Measurements from ENCODE around the gene TRIM24.

TRIM24 gene

DNA sequence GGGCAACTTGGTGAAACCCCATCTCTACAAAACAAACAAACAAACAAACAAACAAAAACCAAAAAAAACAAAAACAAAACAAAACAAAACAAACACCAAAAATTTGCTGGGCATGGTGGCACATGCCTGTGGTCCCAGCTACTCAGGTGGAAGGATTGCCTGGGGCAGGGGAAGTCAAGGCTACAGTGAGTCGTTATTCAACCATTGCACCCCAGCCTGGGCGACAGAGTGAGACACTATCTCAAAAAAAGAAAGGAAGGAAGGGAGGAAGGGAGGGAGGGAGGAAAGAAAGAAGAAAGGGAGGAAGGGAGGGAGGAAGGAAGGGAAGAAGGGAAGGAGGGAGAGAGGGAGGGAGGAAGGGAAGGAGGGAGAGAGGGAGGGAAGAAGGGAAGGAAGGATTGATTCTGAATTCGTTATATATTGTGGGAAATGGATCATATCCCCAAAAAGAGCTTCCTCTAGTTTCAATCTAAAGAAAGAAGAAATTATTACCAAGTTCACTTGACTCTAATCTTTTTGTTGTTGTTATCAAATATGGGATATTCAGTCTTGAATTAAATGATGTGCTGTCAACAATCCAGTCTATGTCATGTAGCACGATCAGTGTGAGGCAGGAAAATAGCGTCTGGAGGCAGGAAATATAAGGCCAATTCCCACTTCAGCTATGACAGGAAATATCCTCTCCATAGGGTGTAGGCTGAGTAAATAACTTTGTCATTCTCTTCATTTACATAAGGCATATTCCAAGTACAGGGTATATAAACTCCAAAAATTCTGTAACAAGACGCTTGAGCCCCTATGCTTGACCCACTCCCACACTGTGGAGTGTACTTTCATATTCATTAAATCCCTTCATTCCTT is 26.2 kb upstream of the TRIM24 start:
- TF ChIP-seq POU2F2 (IDR thresholded peaks at IDR 0.05; ENCODE audit: low read depth, low read length) (no peak), POLR2A (IDR thresholded peaks at IDR 0.05; ENCODE audit: low read depth, low read length) (no peak), SPI1 (IDR thresholded peaks at IDR 0.05; ENCODE audit: low read depth, low read length) (no peak), TAF1 (IDR thresholded peaks at IDR 0.05; ENCODE audit: low read depth, low read length) (no peak), PAX5 (IDR thresholded peaks at IDR 0.05; ENCODE audit: insufficient read depth, low read length, severe bottlenecking) (no peak), POLR2AphosphoS5 (IDR thresholded peaks at IDR 0.05; ENCODE audit: low read depth, low read length) (no peak)
- FAIRE-seq (no peak), DNase-seq (ENCODE audit: insufficient read length, low spot score) (no peak)

DNA sequence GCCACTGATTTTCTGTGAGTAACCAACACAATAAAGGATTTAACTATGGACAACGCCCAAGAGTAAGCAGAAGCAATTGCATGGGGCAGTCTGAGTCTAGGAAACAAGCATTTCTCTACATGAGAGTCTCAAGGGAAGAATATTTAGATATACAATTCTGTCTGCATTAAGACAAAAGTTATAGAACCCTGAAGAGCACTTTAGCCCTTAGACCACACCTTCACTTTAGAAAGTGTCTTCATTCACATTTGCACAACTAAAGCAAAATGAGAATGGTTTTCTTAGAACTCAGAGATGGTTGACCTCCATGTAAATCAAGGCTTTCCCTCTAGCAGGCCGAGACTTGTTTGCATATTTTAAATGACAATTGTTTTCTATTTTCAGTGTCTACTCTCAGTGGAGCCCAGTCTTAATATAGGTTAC is 25.5 kb upstream of the TRIM24 start:
- FAIRE-seq = no peak
- no peak for TF ChIP-seq POLR2A (IDR thresholded peaks at IDR 0.05; ENCODE audit: low read depth, low read length)
- no peak for TF ChIP-seq SPI1 (IDR thresholded peaks at IDR 0.05; ENCODE audit: low read depth, low read length)
- TF ChIP-seq POU2F2 (IDR thresholded peaks at IDR 0.05; ENCODE audit: low read depth, low read length) = no peak
- DNase-seq (ENCODE audit: insufficient read length, low spot score) = no peak

DNA sequence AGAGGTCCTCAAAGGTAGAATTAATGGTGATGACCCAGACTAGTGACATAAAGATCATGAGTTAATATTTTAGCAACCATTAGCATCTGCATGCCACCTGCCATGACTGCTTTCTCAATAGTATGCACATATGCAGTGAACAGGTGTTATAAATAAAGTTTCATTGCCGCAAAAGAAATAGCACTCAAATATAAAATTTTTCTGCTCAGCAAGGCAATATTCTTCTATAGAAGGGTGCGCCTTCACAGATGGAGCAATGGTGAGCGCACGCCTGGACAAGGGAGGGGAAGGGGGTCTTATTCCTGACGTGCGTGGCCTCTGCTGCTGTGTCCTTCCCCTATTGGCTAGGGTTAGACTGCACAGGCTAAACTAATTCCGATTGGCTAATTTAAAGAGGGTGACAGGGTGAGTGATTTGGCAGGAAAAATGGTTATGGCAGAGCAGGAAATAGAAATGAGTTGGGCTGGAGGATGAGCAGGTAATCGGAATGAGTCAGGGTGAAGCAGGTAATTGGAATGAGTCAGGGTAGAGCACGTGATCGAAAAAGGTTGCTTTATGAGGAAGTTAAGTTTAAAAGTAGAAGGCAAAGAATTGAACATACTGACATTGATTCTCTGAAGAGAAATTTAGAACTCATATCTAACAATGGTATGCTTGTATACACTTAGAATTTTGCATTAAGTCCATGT is 24.7 kb upstream of the TRIM24 start:
- FAIRE-seq (no peak), DNase-seq (ENCODE audit: insufficient read length, low spot score) (no peak)
- TF ChIP-seq SPI1 (IDR thresholded peaks at IDR 0.05; ENCODE audit: low read depth, low read length) (no peak), POLR2A (IDR thresholded peaks at IDR 0.05; ENCODE audit: low read depth, low read length) (no peak), POU2F2 (IDR thresholded peaks at IDR 0.05; ENCODE audit: low read depth, low read length) (no peak), TAF1 (IDR thresholded peaks at IDR 0.05; ENCODE audit: low read depth, low read length) (no peak), PAX5 (IDR thresholded peaks at IDR 0.05; ENCODE audit: insufficient read depth, low read length, severe bottlenecking) (no peak), POLR2AphosphoS5 (IDR thresholded peaks at IDR 0.05; ENCODE audit: low read depth, low read length) (no peak)

DNA sequence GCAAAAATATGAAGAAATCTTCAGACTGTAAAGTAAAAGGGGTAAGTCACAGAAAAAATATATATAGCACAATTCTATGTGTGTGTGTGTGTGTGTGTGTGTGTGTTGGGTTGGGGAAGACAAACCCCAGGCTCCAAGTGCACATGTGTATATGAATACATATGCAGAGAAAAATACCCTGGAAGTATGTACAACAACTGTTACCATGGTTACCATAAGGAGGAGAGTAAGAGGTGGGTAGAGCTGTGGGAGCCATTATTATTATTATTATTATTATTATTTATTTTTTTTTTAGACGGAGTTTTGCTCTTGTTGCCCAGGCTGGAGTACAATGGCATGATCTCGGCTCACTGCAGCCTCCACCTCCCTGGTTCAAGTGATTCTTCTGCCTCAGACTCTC is 23.7 kb upstream of the TRIM24 start:
- FAIRE-seq (no peak), DNase-seq (ENCODE audit: insufficient read length, low spot score) (no peak)
- TF ChIP-seq POLR2A (IDR thresholded peaks at IDR 0.05; ENCODE audit: low read depth, low read length) (no peak), TAF1 (IDR thresholded peaks at IDR 0.05; ENCODE audit: low read depth, low read length) (no peak), POU2F2 (IDR thresholded peaks at IDR 0.05; ENCODE audit: low read depth, low read length) (no peak), POLR2AphosphoS5 (IDR thresholded peaks at IDR 0.05; ENCODE audit: low read depth, low read length) (no peak), SPI1 (IDR thresholded peaks at IDR 0.05; ENCODE audit: low read depth, low read length) (no peak), PAX5 (IDR thresholded peaks at IDR 0.05; ENCODE audit: insufficient read depth, low read length, severe bottlenecking) (no peak)

DNA sequence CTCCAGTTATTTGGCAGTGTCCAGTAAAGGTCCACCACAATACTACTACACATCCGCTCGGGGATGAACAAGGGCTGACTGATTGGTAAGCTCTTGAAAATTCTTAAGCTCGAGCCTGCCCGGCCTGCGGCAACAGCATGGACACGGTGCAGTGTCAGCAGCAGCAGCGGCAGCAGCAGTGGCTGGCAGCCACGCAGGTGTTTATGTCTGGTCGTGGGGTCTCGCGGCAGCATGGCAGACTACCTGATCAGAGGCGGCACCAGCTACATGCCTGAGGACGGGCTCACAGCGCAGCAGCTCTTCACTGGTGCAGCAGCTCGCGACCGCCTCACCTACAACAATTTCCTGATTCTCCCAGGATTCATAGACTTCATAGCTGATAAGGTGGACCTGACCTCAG is 19.6 kb upstream of the TRIM24 start:
- FAIRE-seq (no peak), DNase-seq (ENCODE audit: insufficient read length, low spot score) (no peak)
- TF ChIP-seq TAF1 (IDR thresholded peaks at IDR 0.05; ENCODE audit: low read depth, low read length) = no peak
- no peak for TF ChIP-seq POLR2AphosphoS5 (IDR thresholded peaks at IDR 0.05; ENCODE audit: low read depth, low read length)
- TF ChIP-seq POU2F2 (IDR thresholded peaks at IDR 0.05; ENCODE audit: low read depth, low read length) = no peak
- TF ChIP-seq POLR2A (IDR thresholded peaks at IDR 0.05; ENCODE audit: low read depth, low read length) = no peak
- no peak for TF ChIP-seq SPI1 (IDR thresholded peaks at IDR 0.05; ENCODE audit: low read depth, low read length)
- TF ChIP-seq PAX5 (IDR thresholded peaks at IDR 0.05; ENCODE audit: insufficient read depth, low read length, severe bottlenecking) = no peak

DNA sequence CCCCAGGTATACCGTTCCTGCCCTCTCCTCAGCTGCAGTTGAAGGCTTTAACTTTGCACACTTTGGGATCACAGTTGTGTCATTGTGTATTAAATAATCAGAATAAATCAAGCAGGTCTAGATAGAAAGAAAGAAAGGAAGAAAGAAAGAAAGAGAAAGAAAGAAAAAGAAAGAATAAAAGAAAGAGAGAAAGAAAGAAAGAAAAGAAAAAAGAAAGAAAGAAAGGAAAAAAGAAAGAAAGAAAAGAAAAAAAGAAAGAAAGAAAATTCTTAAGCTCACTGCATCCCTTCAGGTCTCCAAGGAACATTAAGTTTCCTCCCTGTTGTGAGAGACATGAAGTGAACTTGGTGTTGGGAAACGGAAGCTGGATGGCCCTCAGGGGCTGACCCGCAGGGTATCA is 17.2 kb upstream of the TRIM24 start:
- FAIRE-seq = no peak
- no peak for DNase-seq (ENCODE audit: insufficient read length, low spot score)
- TF ChIP-seq POLR2A (IDR thresholded peaks at IDR 0.05; ENCODE audit: low read depth, low read length) (no peak), SPI1 (IDR thresholded peaks at IDR 0.05; ENCODE audit: low read depth, low read length) (no peak), POLR2AphosphoS5 (IDR thresholded peaks at IDR 0.05; ENCODE audit: low read depth, low read length) (no peak), POU2F2 (IDR thresholded peaks at IDR 0.05; ENCODE audit: low read depth, low read length) (no peak), TAF1 (IDR thresholded peaks at IDR 0.05; ENCODE audit: low read depth, low read length) (no peak), PAX5 (IDR thresholded peaks at IDR 0.05; ENCODE audit: insufficient read depth, low read length, severe bottlenecking) (no peak)

DNA sequence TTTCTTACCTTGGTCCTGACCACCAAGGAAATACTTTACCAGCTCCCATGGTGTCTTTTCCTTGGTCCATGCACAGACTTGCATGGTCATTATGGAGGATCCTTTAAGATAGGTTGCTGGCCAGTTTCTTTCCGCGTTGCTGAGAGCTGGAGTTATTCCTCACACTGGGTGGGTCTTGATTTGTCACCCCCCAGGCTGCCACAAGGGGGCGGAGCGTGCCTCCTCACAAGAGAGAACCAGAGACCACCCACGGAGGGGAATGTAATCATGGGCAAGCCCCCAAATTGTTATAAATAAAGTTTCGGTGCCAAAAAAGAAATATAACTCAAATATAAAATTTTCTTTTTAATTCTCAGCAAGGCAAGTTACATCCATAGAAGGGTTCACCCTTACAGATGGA is 10.5 kb upstream of the TRIM24 start:
- TF ChIP-seq TAF1 (IDR thresholded peaks at IDR 0.05; ENCODE audit: low read depth, low read length) (no peak), PAX5 (IDR thresholded peaks at IDR 0.05; ENCODE audit: insufficient read depth, low read length, severe bottlenecking) (no peak), POU2F2 (IDR thresholded peaks at IDR 0.05; ENCODE audit: low read depth, low read length) (no peak), POLR2AphosphoS5 (IDR thresholded peaks at IDR 0.05; ENCODE audit: low read depth, low read length) (no peak), SPI1 (IDR thresholded peaks at IDR 0.05; ENCODE audit: low read depth, low read length) (no peak), POLR2A (IDR thresholded peaks at IDR 0.05; ENCODE audit: low read depth, low read length) (no peak)
- no peak for FAIRE-seq
- no peak for DNase-seq (ENCODE audit: insufficient read length, low spot score)

DNA sequence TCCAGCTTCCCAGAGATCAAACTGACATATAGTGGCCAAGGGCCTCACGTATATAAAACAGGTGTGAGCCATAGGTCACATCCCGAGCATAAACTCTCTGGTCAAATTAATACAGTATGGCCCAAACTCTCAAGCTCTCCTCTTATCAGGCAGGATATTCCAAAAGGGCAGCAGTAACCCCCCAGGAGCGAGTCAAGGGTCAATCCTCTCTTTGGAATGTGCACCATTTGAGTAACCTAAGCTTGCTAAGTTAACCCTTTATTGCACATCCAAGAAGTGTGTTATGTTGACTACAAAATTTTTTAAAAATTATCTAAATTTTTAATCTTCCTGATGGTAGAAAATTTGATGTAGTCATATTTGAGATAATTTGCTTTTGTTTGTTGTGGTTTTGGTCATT is 4.5 kb upstream of the TRIM24 start:
- FAIRE-seq (no peak), DNase-seq (ENCODE audit: insufficient read length, low spot score) (no peak)
- no peak for TF ChIP-seq POLR2A (IDR thresholded peaks at IDR 0.05; ENCODE audit: low read depth, low read length)
- no peak for TF ChIP-seq SPI1 (IDR thresholded peaks at IDR 0.05; ENCODE audit: low read depth, low read length)
- TF ChIP-seq TAF1 (IDR thresholded peaks at IDR 0.05; ENCODE audit: low read depth, low read length) = no peak
- TF ChIP-seq POU2F2 (IDR thresholded peaks at IDR 0.05; ENCODE audit: low read depth, low read length) = no peak
- TF ChIP-seq POLR2AphosphoS5 (IDR thresholded peaks at IDR 0.05; ENCODE audit: low read depth, low read length) = no peak
- no peak for TF ChIP-seq PAX5 (IDR thresholded peaks at IDR 0.05; ENCODE audit: insufficient read depth, low read length, severe bottlenecking)

DNA sequence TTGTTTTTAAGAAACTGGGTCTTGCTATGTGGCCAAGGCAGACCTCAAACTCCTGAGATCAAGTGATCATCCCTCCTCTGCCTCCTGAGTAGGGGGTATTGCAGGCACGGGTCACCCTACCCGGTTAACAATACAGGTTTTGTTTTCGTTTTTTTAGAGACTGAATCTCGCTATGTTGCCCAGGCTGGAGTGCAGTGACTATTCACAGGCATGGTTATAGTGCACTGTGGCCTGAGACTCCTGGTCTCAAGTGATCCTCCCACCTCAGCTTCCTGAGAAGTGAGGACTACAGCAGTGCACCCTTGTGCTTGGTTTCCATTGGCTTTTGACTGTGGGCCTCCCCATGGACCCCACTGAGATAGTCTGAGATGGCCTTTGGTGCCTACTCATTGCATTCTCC is 3.8 kb upstream of the TRIM24 start:
- DNase-seq (ENCODE audit: insufficient read length, low spot score) (no peak), FAIRE-seq (no peak)
- TF ChIP-seq POLR2A (IDR thresholded peaks at IDR 0.05; ENCODE audit: low read depth, low read length) (no peak), SPI1 (IDR thresholded peaks at IDR 0.05; ENCODE audit: low read depth, low read length) (no peak), TAF1 (IDR thresholded peaks at IDR 0.05; ENCODE audit: low read depth, low read length) (no peak), PAX5 (IDR thresholded peaks at IDR 0.05; ENCODE audit: insufficient read depth, low read length, severe bottlenecking) (no peak), POLR2AphosphoS5 (IDR thresholded peaks at IDR 0.05; ENCODE audit: low read depth, low read length) (no peak), POU2F2 (IDR thresholded peaks at IDR 0.05; ENCODE audit: low read depth, low read length) (no peak)
